T-cell (primary cell): ENCODE measurements around the gene SLC43A2. TPM values are rescaled to one million over a fixed set of nuclear protein-coding genes. Genes with fewer than 3 reads are reported as not detected.

ENCODE experiments used
- total RNA-seq, 35 experiments: library from RNA in 6 of 35; stranded (reverse) in 6 of 35; fragments of 120-200 nt in 1 of 35; gene quantifications; one replicate each; pipeline versions ENCODE4 v1.2.1 to v1.2.4 and lab custom pipeline; 2013 to 2026

SLC43A2 gene
- total RNA-seq, 5 donors from 2014 or later (not counting 1 experiment from before 2014, with no cell fraction given), result 3.8 to 14.7 (median 7.8) TPM

Other genes starting within 250 kb of the SLC43A2 start
- gene YWHAE, start 228.6 kb downstream of the SLC43A2 start, total RNA-seq, result 100 to 1,000 TPM; 119 to 129 (median 126) TPM
- gene CRK, start 172.6 kb downstream of the SLC43A2 start, total RNA-seq, result 10 to 100 TPM; 18.0 to 26.8 (median 22.6) TPM
- 10 to 100 TPM; 18.0 to 41.5 (median 31.2) TPM for gene MYO1C, start 136.1 kb downstream of the SLC43A2 start, total RNA-seq
- 100 to 1,000 TPM in 2 of 5 donors, 10 to 100 TPM in 3; 91.1 to 184 (median 97.0) TPM for gene INPP5K, start 112.2 kb downstream of the SLC43A2 start, total RNA-seq
- gene PITPNA, start 66.0 kb downstream of the SLC43A2 start, total RNA-seq, result 10 to 100 TPM; 31.8 to 45.6 (median 43.7) TPM
- 1 to 10 TPM in 4 of 5 donors, under 1 TPM in 1; 0.83 to 2.0 (median 1.5) TPM for gene SCARF1, start 16.9 kb upstream of the SLC43A2 start, total RNA-seq
- gene RILP, start 21.0 kb upstream of the SLC43A2 start, total RNA-seq, result 1 to 10 TPM; 1.2 to 2.9 (median 2.0) TPM
- gene PRPF8, start 56.0 kb upstream of the SLC43A2 start, total RNA-seq, result 100 to 1,000 TPM; 387 to 543 (median 409) TPM
- gene TLCD2, start 81.5 kb upstream of the SLC43A2 start, total RNA-seq, result under 1 TPM; 0.25 to 0.82 (median 0.59) TPM
- 10 to 100 TPM; 41.4 to 76.0 (median 63.1) TPM for gene WDR81, start 95.9 kb upstream of the SLC43A2 start, total RNA-seq
- gene SERPINF2, start 114.0 kb upstream of the SLC43A2 start, total RNA-seq, result 1 to 10 TPM in 4 of 5 donors, under 1 TPM in 1; 0.86 to 2.9 (median 1.4) TPM
- gene SERPINF1, start 133.2 kb upstream of the SLC43A2 start, total RNA-seq, result 1 to 10 TPM in 4 of 5 donors, under 1 TPM in 1; 0.68 to 8.9 (median 4.4) TPM
- gene SMYD4, start 201.1 kb upstream of the SLC43A2 start, total RNA-seq, result 10 to 100 TPM; 24.4 to 42.7 (median 38.5) TPM
- gene RPA1, start 201.2 kb upstream of the SLC43A2 start, total RNA-seq, result 100 to 1,000 TPM in 3 of 5 donors, 10 to 100 TPM in 2; 78.9 to 124 (median 107) TPM